ENCODE measurements around the gene VPS39. TPM values are rescaled to one million over a fixed set of nuclear protein-coding genes. Genes with fewer than 3 reads are reported as not detected.

The VPS39 gene
- total and polyA plus RNA-seq, 2 of the 13 experiments (the other 11 are each of a cell fraction or from before 2014, with no cell fraction given) = 22.9 to 32.0 TPM

DNA sequence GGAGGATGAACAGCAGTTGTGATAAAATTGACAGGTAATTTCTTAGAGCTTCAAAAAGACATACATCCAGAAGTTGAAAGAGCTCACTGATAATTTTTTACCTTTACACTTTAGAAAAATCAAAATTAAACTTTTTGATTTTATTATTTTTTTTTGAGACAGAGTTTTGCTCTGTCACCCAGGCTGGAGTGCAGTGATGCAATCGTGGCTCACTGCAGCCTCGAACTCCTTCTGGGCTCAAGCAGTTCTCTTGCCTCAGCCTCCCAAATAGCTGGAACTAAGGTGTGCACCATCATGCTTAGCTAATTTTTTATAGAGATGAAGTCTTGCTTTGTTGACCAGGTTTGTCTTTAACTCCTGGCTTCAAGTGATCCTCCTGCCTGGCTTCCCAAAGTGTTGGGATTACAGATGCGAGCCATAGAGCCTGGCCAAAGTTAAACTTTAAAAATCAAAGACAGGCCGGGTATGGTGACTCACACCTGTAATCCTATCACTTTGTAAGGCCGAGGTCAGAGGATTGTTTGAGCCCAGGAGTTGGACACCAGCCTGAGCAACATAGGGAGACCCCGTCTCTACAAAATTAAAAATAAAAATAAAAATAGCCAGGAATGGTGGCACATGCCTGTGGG lies 73.4 kb downstream of the VPS39 start (continued):
- TF ChIP-seq RFX5 (IDR thresholded peaks at IDR 0.05; ENCODE audit: low read depth, low read length) (no peak), TBX2 (CRISPR knock-in tag; IDR thresholded peaks at IDR 0.05; ENCODE audit: borderline replicate concordance) (peak; percentile 17; the same call in 1 of the 2 replicates), NCOR1 (IDR thresholded peaks at IDR 0.05; ENCODE audit: borderline replicate concordance, low read length) (no peak), PPARG (CRISPR knock-in tag; conservative IDR thresholded peaks at IDR 0.05) (0 out of 2 replicates have a peak, but pooled peaks have one; percentile 34), ZNF138 (CRISPR knock-in tag; IDR thresholded peaks at IDR 0.05; ENCODE audit: low read depth) (no peak), ZNF761 (CRISPR knock-in tag; conservative IDR thresholded peaks at IDR 0.05) (no peak), KLF16 (CRISPR knock-in tag; IDR thresholded peaks at IDR 0.05) (no peak), SOX6 (IDR thresholded peaks at IDR 0.05) (no peak), SOX6 (CRISPR knock-in tag; IDR thresholded peaks at IDR 0.05) (peak; percentile 42; the same call in 1 of the 2 replicates), SOX13 (IDR thresholded peaks at IDR 0.05) (no peak), SOX13 (CRISPR knock-in tag; conservative IDR thresholded peaks at IDR 0.05 in 1 of 2, IDR thresholded peaks at IDR 0.05 in 1 of 2) (peak in 1 of 2 experiments; percentile 44; a peak in 2 of 4 replicates), NFRKB (IDR thresholded peaks at IDR 0.05) (no peak), ZNF292 (CRISPR knock-in tag; IDR thresholded peaks at IDR 0.05; ENCODE audit: borderline replicate concordance, low read depth) (peak; percentile 39; the same call in 1 of the 2 replicates), TBX3 (IDR thresholded peaks at IDR 0.05; ENCODE audit: borderline replicate concordance) (no peak), HHEX (CRISPR knock-in tag; IDR thresholded peaks at IDR 0.05) (no peak), TCF7 (IDR thresholded peaks at IDR 0.05; ENCODE audit: low read depth) (peak; percentile 53; the same call in 1 of the 2 replicates), KAT8 (CRISPR knock-in tag; IDR thresholded peaks at IDR 0.05) (no peak), CBX5 (CRISPR knock-in tag; IDR thresholded peaks at IDR 0.05; ENCODE audit: borderline replicate concordance) (no peak), FOSL2 (CRISPR knock-in tag; IDR thresholded peaks at IDR 0.05) (peak; percentile 94), PITX1 (CRISPR knock-in tag; IDR thresholded peaks at IDR 0.05) (peak; percentile 72), ZEB1 (IDR thresholded peaks at IDR 0.05; ENCODE audit: insufficient replicate concordance, low read depth) (no peak)
- TF ChIP-seq, protein P1, sequence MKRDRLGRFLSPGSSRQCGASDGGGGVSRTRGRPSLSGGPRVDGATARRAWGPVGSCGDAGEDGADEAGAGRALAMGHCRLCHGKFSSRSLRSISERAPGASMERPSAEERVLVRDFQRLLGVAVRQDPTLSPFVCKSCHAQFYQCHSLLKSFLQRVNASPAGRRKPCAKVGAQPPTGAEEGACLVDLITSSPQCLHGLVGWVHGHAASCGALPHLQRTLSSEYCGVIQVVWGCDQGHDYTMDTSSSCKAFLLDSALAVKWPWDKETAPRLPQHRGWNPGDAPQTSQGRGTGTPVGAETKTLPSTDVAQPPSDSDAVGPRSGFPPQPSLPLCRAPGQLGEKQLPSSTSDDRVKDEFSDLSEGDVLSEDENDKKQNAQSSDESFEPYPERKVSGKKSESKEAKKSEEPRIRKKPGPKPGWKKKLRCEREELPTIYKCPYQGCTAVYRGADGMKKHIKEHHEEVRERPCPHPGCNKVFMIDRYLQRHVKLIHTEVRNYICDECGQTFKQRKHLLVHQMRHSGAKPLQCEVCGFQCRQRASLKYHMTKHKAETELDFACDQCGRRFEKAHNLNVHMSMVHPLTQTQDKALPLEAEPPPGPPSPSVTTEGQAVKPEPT (CRISPR knock-in tag; IDR thresholded peaks at IDR 0.05; ENCODE audit: low read depth) = no peak
- TF ChIP-seq, protein P2, sequence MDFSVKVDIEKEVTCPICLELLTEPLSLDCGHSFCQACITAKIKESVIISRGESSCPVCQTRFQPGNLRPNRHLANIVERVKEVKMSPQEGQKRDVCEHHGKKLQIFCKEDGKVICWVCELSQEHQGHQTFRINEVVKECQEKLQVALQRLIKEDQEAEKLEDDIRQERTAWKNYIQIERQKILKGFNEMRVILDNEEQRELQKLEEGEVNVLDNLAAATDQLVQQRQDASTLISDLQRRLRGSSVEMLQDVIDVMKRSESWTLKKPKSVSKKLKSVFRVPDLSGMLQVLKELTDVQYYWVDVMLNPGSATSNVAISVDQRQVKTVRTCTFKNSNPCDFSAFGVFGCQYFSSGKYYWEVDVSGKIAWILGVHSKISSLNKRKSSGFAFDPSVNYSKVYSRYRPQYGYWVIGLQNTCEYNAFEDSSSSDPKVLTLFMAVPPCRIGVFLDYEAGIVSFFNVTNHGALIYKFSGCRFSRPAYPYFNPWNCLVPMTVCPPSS (IDR thresholded peaks at IDR 0.05) = no peak
- TF ChIP-seq, protein P3, sequence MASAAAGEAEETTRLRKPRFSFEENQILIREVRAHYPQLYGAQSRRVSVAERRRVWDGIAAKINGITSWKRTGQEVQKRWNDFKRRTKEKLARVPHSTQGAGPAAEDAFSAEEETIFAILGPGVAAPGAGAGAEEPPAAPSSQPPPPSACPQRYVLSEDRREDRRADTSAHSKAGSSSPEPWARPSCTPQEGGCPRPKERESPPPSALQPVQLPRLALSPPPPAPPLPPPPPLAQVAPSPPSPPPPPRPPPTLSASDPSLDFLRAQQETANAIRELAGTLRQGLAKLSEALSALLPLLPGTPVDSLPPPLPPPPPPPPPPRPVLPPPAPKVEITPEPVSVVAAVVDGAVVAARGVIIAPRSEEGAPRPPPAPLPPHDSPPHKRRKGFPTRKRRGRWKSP (CRISPR knock-in tag; IDR thresholded peaks at IDR 0.05) = 0 out of 2 replicates have a peak, but pooled peaks have one; percentile 30
- TF ChIP-seq, protein P4, sequence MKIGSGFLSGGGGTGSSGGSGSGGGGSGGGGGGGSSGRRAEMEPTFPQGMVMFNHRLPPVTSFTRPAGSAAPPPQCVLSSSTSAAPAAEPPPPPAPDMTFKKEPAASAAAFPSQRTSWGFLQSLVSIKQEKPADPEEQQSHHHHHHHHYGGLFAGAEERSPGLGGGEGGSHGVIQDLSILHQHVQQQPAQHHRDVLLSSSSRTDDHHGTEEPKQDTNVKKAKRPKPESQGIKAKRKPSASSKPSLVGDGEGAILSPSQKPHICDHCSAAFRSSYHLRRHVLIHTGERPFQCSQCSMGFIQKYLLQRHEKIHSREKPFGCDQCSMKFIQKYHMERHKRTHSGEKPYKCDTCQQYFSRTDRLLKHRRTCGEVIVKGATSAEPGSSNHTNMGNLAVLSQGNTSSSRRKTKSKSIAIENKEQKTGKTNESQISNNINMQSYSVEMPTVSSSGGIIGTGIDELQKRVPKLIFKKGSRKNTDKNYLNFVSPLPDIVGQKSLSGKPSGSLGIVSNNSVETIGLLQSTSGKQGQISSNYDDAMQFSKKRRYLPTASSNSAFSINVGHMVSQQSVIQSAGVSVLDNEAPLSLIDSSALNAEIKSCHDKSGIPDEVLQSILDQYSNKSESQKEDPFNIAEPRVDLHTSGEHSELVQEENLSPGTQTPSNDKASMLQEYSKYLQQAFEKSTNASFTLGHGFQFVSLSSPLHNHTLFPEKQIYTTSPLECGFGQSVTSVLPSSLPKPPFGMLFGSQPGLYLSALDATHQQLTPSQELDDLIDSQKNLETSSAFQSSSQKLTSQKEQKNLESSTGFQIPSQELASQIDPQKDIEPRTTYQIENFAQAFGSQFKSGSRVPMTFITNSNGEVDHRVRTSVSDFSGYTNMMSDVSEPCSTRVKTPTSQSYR (CRISPR knock-in tag; IDR thresholded peaks at IDR 0.05; ENCODE audit: borderline replicate concordance) = no peak

Measured in HepG2 (cell line).